Nephron (organoid): ENCODE measurements around the gene SLC1A2.

Experiments
- H3K27ac Mint-ChIP-seq, 3 experiments: 2 replicates each; pipeline ENCODE4 v1.8.0; 2020; ENCODE audit warnings: mixed read lengths in 3 of 3, mild to moderate bottlenecking in 2 of 3, moderate library complexity in 1 of 3
- H3K27me3 Mint-ChIP-seq: 2 replicates; pipeline ENCODE4 v1.8.0; 2021; ENCODE audit warnings: low read depth, mild to moderate bottlenecking, moderate library complexity, mixed read lengths
- H3K36me3 Mint-ChIP-seq: 2 replicates; pipeline ENCODE4 v1.8.0; 2020; ENCODE audit warnings: low read depth, mixed read lengths
- H3K4me1 Mint-ChIP-seq: 2 replicates; pipeline ENCODE4 v1.8.0; 2020; ENCODE audit warnings: mixed read lengths
- H3K4me3 Mint-ChIP-seq, 3 experiments: 2 replicates each; pipeline ENCODE4 v1.8.0; 2020; ENCODE audit warnings: mild to moderate bottlenecking in 3 of 3, mixed read lengths in 3 of 3, moderate library complexity in 2 of 3
- H3K9me3 Mint-ChIP-seq: 2 replicates; pipeline ENCODE4 v1.8.0; 2020; ENCODE audit warnings: mixed read lengths
- CTCF ChIP-seq, 3 experiments: fragments of 200-600 bp; sonication (generic); IDR thresholded peaks; one replicate each; pipeline ENCODE4 v1.5.0; 2021; ENCODE audit warnings: antibody characterized with exemption in 3 of 3; ENCODE audit not compliant: unreplicated experiment in 3 of 3

The SLC1A2 gene

GRCh38 chr11:35340071-35340470, 79.3 kb downstream of the SLC1A2 start:
- Mint-ChIP-seq H3K27me3 (peaks cover 3% of the 10 kb centered on the region), H3K4me3 (no peak overlapping the region), H3K36me3 (no peaks in the 10 kb centered on the region), H3K9me3 (no peaks in the 10 kb centered on the region), H3K4me1 (no peaks in the 10 kb centered on the region), H3K27ac (no peak overlapping the region)
- TF ChIP-seq CTCF (IDR thresholded peaks at IDR 0.05; ENCODE audit: unreplicated experiment in 3 of 3) = no peak

- H3K27me3 Mint-ChIP-seq = peaks cover 3% of the 10 kb centered on the region
- no peak for TF ChIP-seq CTCF (IDR thresholded peaks at IDR 0.05; ENCODE audit: unreplicated experiment in 3 of 3)
- H3K4me1 Mint-ChIP-seq = no peaks in the 10 kb centered on the region
- H3K9me3 Mint-ChIP-seq = no peaks in the 10 kb centered on the region
- H3K27ac Mint-ChIP-seq = no peak overlapping the region
- no peaks in the 10 kb centered on the region for H3K36me3 Mint-ChIP-seq
- no peak overlapping the region for H3K4me3 Mint-ChIP-seq
These were observed 80.4 kb downstream of the SLC1A2 start for GRCh38 chr11:35338921-35339320.

GRCh38 chr11:35337914-35338305, 81.4 kb downstream of the SLC1A2 start:
- H3K4me1 Mint-ChIP-seq = no peaks in the 10 kb centered on the region
- H3K36me3 Mint-ChIP-seq = no peaks in the 10 kb centered on the region
- H3K27ac Mint-ChIP-seq = no peak overlapping the region
- H3K27me3 Mint-ChIP-seq = peaks cover 3% of the 10 kb centered on the region
- no peak overlapping the region for H3K4me3 Mint-ChIP-seq
- no peak for TF ChIP-seq CTCF (IDR thresholded peaks at IDR 0.05; ENCODE audit: unreplicated experiment in 3 of 3)
- peaks cover under 1% of the 10 kb centered on the region for H3K9me3 Mint-ChIP-seq

- Mint-ChIP-seq H3K36me3 (no peaks in the 10 kb centered on the region), H3K9me3 (peaks cover 2% of the 10 kb centered on the region), H3K27ac (no peak overlapping the region), H3K4me3 (no peak overlapping the region), H3K27me3 (peaks cover 3% of the 10 kb centered on the region), H3K4me1 (no peaks in the 10 kb centered on the region)
- TF ChIP-seq CTCF (IDR thresholded peaks at IDR 0.05; ENCODE audit: unreplicated experiment in 3 of 3) = no peak
These were observed 82.0 kb downstream of the SLC1A2 start for GRCh38 chr11:35337136-35337913.

- H3K36me3 Mint-ChIP-seq = no peaks in the 10 kb centered on the region
- no peaks in the 10 kb centered on the region for H3K4me1 Mint-ChIP-seq
- TF ChIP-seq CTCF (IDR thresholded peaks at IDR 0.05; ENCODE audit: unreplicated experiment in 3 of 3) = no peak
- peaks cover 2% of the 10 kb centered on the region for H3K9me3 Mint-ChIP-seq
- peaks cover 3% of the 10 kb centered on the region for H3K27me3 Mint-ChIP-seq
- H3K4me3 Mint-ChIP-seq = no peak overlapping the region
- no peak overlapping the region for H3K27ac Mint-ChIP-seq
These were observed 82.6 kb downstream of the SLC1A2 start for GRCh38 chr11:35336726-35337125.

GRCh38 chr11:35335226-35335625, 84.1 kb downstream of the SLC1A2 start:
- no peak for TF ChIP-seq CTCF (IDR thresholded peaks at IDR 0.05; ENCODE audit: unreplicated experiment in 3 of 3)
- Mint-ChIP-seq H3K4me3 (no peak overlapping the region), H3K9me3 (peaks cover 2% of the 10 kb centered on the region), H3K27me3 (peaks cover 3% of the 10 kb centered on the region), H3K36me3 (no peaks in the 10 kb centered on the region), H3K4me1 (no peaks in the 10 kb centered on the region), H3K27ac (no peak overlapping the region)
